Activated CD8-positive, alpha-beta T cell treated with anti-CD3 and anti-CD28 coated beads, Interleukin-2, amount 10 ng/mL, durations not matched to agents 7 days and 5 days (primary cell): Measurements from ENCODE around the gene NOL3. TPM values are rescaled to one million over a fixed set of nuclear protein-coding genes. Genes with fewer than 3 reads are reported as not detected.
"Not testable (repeated sequence)": the region's sequence is repeated elsewhere in the genome, so short reads cannot be mapped to it uniquely, and the experiment has no call there.

Experiments
- ATAC-seq: fragments of 150-1000 bp; cut with Tn5 transposase; one replicate; pipeline ENCODE4 v1.10.0; 2021; ENCODE audit warnings: moderate library complexity
- CTCF ChIA-PET: fragments of 350-600 bp; sonication (Branson Sonifier 250); formaldehyde crosslinking; loops from one replicate; lab custom pipeline; 2021; ENCODE audit warnings: antibody characterized with exemption; lab: Charles Lee
- POLR2A ChIA-PET: fragments of 350-600 bp; sonication (Branson Sonifier 250); formaldehyde crosslinking; loops from one replicate; lab custom pipeline; 2021; ENCODE audit warnings: antibody characterized with exemption; lab: Charles Lee
- DNase-seq: peaks from one replicate; pipeline ENCODE4 v3.0.0-alpha.2; 2020
- H3K27ac Mint-ChIP-seq: one replicate; pipeline ENCODE4 v1.8.0; 2021; ENCODE audit warnings: mild to moderate bottlenecking, mixed read lengths
- H3K27me3 Mint-ChIP-seq: one replicate; pipeline ENCODE4 v1.8.0; 2021; ENCODE audit warnings: low read depth, mixed read lengths
- H3K36me3 Mint-ChIP-seq: one replicate; pipeline ENCODE4 v1.8.0; 2021; ENCODE audit warnings: low read depth, mixed read lengths
- H3K4me1 Mint-ChIP-seq: one replicate; pipeline ENCODE4 v1.8.0; 2021; ENCODE audit warnings: low read depth, mixed read lengths
- H3K4me3 Mint-ChIP-seq: one replicate; pipeline ENCODE4 v1.8.0; 2021; ENCODE audit warnings: mild to moderate bottlenecking, mixed read lengths
- H3K9me3 Mint-ChIP-seq: one replicate; pipeline ENCODE4 v1.8.0; 2022; ENCODE audit warnings: mixed read lengths; ENCODE audit not compliant: insufficient read depth
- total RNA-seq, 2 experiments: library from RNA; stranded (reverse); gene quantifications; one replicate each; pipeline ENCODE4 v1.2.3, GENCODE V29; 2021

The NOL3 gene
- total RNA-seq = 1 to 10 TPM; 7.4 to 8.2 TPM

GRCh38 chr16:67170168-67170948, at the start of gene NOL3:
Gene NOL3 (plus strand): TSS chr16:67170538.
- Mint-ChIP-seq H3K36me3 (peaks cover 7% of the 10 kb centered on the region), H3K9me3 (no peaks in the 10 kb centered on the region), H3K4me3 (peak within 1 kb of the TSS; percentile 76), H3K4me1 (peaks cover 60% of the 10 kb centered on the region), H3K27me3 (peaks cover 53% of the 10 kb centered on the region), H3K27ac (peak within 1 kb of the TSS; percentile 13)
- ChIA-PET CTCF (interaction anchor here (0.7 to 3.2 kb wide), 11 partner anchors 8 to 152 kb away, joined by 3 to 17 read pairs (median 4); partner anchors contain the start of gene FBXL8), POLR2A (interaction anchor here (0.6 to 1.7 kb wide), 3 partner anchors 11 to 142 kb away, joined by 3 read pairs; partner anchors contain the start of genes CBFB and TMEM208)
- peak; percentile 25 for ATAC-seq
- DNase-seq = peak; percentile 65

- H3K4me3 Mint-ChIP-seq, H3K9me3 Mint-ChIP-seq, CTCF ChIA-PET, POLR2A ChIA-PET, DNase-seq, ATAC-seq, H3K27ac Mint-ChIP-seq, H3K27me3 Mint-ChIP-seq, H3K4me1 Mint-ChIP-seq: not testable (repeated sequence)
- peaks cover 28% of the 10 kb centered on the region for H3K36me3 Mint-ChIP-seq
These were observed 47.5 kb upstream of the NOL3 start for GRCh38 chr16:67122799-67123198.

GRCh38 chr16:67128417-67128816, 41.9 kb upstream of the NOL3 start:
- Mint-ChIP-seq H3K36me3 (peaks cover 33% of the 10 kb centered on the region), H3K9me3 (no peaks in the 10 kb centered on the region), H3K4me3 (no peak overlapping the region), H3K27me3 (no peaks in the 10 kb centered on the region), H3K27ac (no peak overlapping the region), H3K4me1 (no peaks in the 10 kb centered on the region)
- ATAC-seq = no peak
- ChIA-PET CTCF (interaction anchor here (1.0 to 2.6 kb wide), 4 partner anchors 9 to 110 kb away, joined by 3 to 14 read pairs (median 5); partner anchors contain the start of gene B3GNT9), POLR2A (interaction anchor here (1.0 kb wide), 1 partner anchor 10 kb away, joined by 3 read pairs; no protein-coding TSS in a partner anchor)
- DNase-seq = no peak

- CTCF ChIA-PET = interaction anchor here (1.0 to 2.6 kb wide), 4 partner anchors 9 to 111 kb away, joined by 3 to 14 read pairs (median 4); no protein-coding TSS in a partner anchor
- H3K27ac Mint-ChIP-seq = no peak overlapping the region
- peaks cover 32% of the 10 kb centered on the region for H3K36me3 Mint-ChIP-seq
- POLR2A ChIA-PET = interaction anchor here (1.0 kb wide), 1 partner anchor 9 kb away, joined by 3 read pairs; no protein-coding TSS in a partner anchor
- DNase-seq = no peak
- no peak overlapping the region for H3K4me3 Mint-ChIP-seq
- no peaks in the 10 kb centered on the region for H3K4me1 Mint-ChIP-seq
- H3K27me3 Mint-ChIP-seq = no peaks in the 10 kb centered on the region
- no peaks in the 10 kb centered on the region for H3K9me3 Mint-ChIP-seq
- ATAC-seq = no peak
These were observed 41.5 kb upstream of the NOL3 start for GRCh38 chr16:67128887-67129286.

GRCh38 chr16:67129422-67129821, 40.9 kb upstream of the NOL3 start:
- no peak overlapping the region for H3K4me3 Mint-ChIP-seq
- H3K9me3 Mint-ChIP-seq = no peaks in the 10 kb centered on the region
- ATAC-seq (no peak), DNase-seq (no peak)
- no peak overlapping the region for H3K27ac Mint-ChIP-seq
- ChIA-PET POLR2A (interaction anchor here (0.6 to 1.0 kb wide), 2 partner anchors 9 to 17 kb away, joined by 3 to 6 read pairs; no protein-coding TSS in a partner anchor), CTCF (interaction anchor here (1.0 to 2.6 kb wide), 6 partner anchors 10 to 111 kb away, joined by 3 to 14 read pairs (median 4); partner anchors contain the start of genes FBXL8 and TRADD)
- peaks cover 36% of the 10 kb centered on the region for H3K36me3 Mint-ChIP-seq
- H3K4me1 Mint-ChIP-seq = no peaks in the 10 kb centered on the region
- no peaks in the 10 kb centered on the region for H3K27me3 Mint-ChIP-seq

- Mint-ChIP-seq H3K36me3 (peaks cover 39% of the 10 kb centered on the region), H3K4me1 (no peaks in the 10 kb centered on the region), H3K9me3 (no peaks in the 10 kb centered on the region), H3K4me3 (no peak overlapping the region), H3K27me3 (no peaks in the 10 kb centered on the region), H3K27ac (no peak overlapping the region)
- no peak for ATAC-seq
- POLR2A ChIA-PET = interaction anchor here (0.9 kb wide), 1 partner anchor 9 kb away, joined by 3 read pairs; no protein-coding TSS in a partner anchor
- CTCF ChIA-PET = interaction anchor here (1.9 kb wide), 1 partner anchor 18 kb away, joined by 7 read pairs; no protein-coding TSS in a partner anchor
- no peak for DNase-seq
These were observed 32.7 kb upstream of the NOL3 start for GRCh38 chr16:67137605-67138004.

- Mint-ChIP-seq H3K9me3 (no peaks in the 10 kb centered on the region), H3K4me3 (no peak overlapping the region), H3K4me1 (no peaks in the 10 kb centered on the region), H3K36me3 (peaks cover 44% of the 10 kb centered on the region), H3K27me3 (no peaks in the 10 kb centered on the region), H3K27ac (no peak overlapping the region)
- POLR2A ChIA-PET = interaction anchor here (0.7 to 0.9 kb wide), 3 partner anchors 17 to 51 kb away, joined by 3 to 4 read pairs (median 4); no protein-coding TSS in a partner anchor
- CTCF ChIA-PET = interaction anchor here (0.9 to 4.1 kb wide), 6 partner anchors 9 to 246 kb away, joined by 3 to 22 read pairs (median 4); no protein-coding TSS in a partner anchor
- no peak for ATAC-seq
- DNase-seq = no peak
These were observed 28.9 kb upstream of the NOL3 start for GRCh38 chr16:67141391-67141790.

GRCh38 chr16:67142342-67142741, 28.0 kb upstream of the NOL3 start:
- POLR2A ChIA-PET = no interaction called here
- Mint-ChIP-seq H3K36me3 (peaks cover 44% of the 10 kb centered on the region), H3K4me1 (no peaks in the 10 kb centered on the region), H3K27ac (no peak overlapping the region), H3K4me3 (no peak overlapping the region), H3K9me3 (no peaks in the 10 kb centered on the region), H3K27me3 (no peaks in the 10 kb centered on the region)
- ATAC-seq (no peak), DNase-seq (no peak)
- CTCF ChIA-PET = no interaction called here

GRCh38 chr16:67144943-67145342, 25.4 kb upstream of the NOL3 start:
- CTCF ChIA-PET = interaction anchor here (0.9 to 3.0 kb wide), 2 partner anchors 10 to 127 kb away, joined by 3 to 13 read pairs; no protein-coding TSS in a partner anchor
- DNase-seq = no peak
- Mint-ChIP-seq H3K36me3 (peaks cover 55% of the 10 kb centered on the region), H3K9me3 (no peaks in the 10 kb centered on the region), H3K27me3 (no peaks in the 10 kb centered on the region), H3K4me1 (peaks cover 3% of the 10 kb centered on the region), H3K27ac (no peak overlapping the region), H3K4me3 (no peak overlapping the region)
- no peak for ATAC-seq
- POLR2A ChIA-PET = no interaction called here

GRCh38 chr16:67145746-67146145, 24.6 kb upstream of the NOL3 start:
- Mint-ChIP-seq H3K27me3 (no peaks in the 10 kb centered on the region), H3K4me3 (no peak overlapping the region), H3K36me3 (peaks cover 55% of the 10 kb centered on the region), H3K4me1 (peaks cover 3% of the 10 kb centered on the region), H3K27ac (no peak overlapping the region), H3K9me3 (no peaks in the 10 kb centered on the region)
- DNase-seq (no peak), ATAC-seq (no peak)
- ChIA-PET POLR2A (no interaction called here), CTCF (interaction anchor here (0.8 to 3.0 kb wide), 3 partner anchors 9 to 128 kb away, joined by 3 to 13 read pairs (median 3); no protein-coding TSS in a partner anchor)

GRCh38 chr16:67146523-67147357, 23.6 kb upstream of the NOL3 start:
- peaks cover 50% of the 10 kb centered on the region for H3K36me3 Mint-ChIP-seq
- no peaks in the 10 kb centered on the region for H3K9me3 Mint-ChIP-seq
- peaks cover 12% of the 10 kb centered on the region for H3K4me1 Mint-ChIP-seq
- no peak overlapping the region for H3K4me3 Mint-ChIP-seq
- CTCF ChIA-PET = interaction anchor here (0.8 kb wide), 1 partner anchor 8 kb away, joined by 3 read pairs; no protein-coding TSS in a partner anchor
- ATAC-seq (no peak), DNase-seq (no peak)
- POLR2A ChIA-PET = interaction anchor here (0.8 kb wide), 1 partner anchor 14 kb away, joined by 3 read pairs; no protein-coding TSS in a partner anchor
- H3K27ac Mint-ChIP-seq = peak overlapping the region; percentile 37
- peaks cover 3% of the 10 kb centered on the region for H3K27me3 Mint-ChIP-seq
